Hematopoietic multipotent progenitor cell (in vitro differentiated cells): ENCODE results near the gene SHROOM3. TPM values are rescaled to one million over a fixed set of nuclear protein-coding genes. Genes with fewer than 3 reads are reported as not detected.
A peak's percentile ranks its signal among the peaks of the same experiment; 100 is the strongest.

Experiments used
- DNase-seq, 3 donors: peaks; one replicate each; pipeline ENCODE4 v3.0.0-alpha.2; 2011 to 2015; ENCODE audit warnings: low read depth in 2 of 3, low spot score in 2 of 3
- total RNA-seq: library from RNA; depleted of rRNA; stranded (reverse); fragments of >200 nt; gene quantifications from one replicate; pipeline ENCODE4 v1.2.3, GENCODE V29; 2012

The SHROOM3 gene
- total RNA-seq, 1 donor, result under 0.01 TPM

DNA sequence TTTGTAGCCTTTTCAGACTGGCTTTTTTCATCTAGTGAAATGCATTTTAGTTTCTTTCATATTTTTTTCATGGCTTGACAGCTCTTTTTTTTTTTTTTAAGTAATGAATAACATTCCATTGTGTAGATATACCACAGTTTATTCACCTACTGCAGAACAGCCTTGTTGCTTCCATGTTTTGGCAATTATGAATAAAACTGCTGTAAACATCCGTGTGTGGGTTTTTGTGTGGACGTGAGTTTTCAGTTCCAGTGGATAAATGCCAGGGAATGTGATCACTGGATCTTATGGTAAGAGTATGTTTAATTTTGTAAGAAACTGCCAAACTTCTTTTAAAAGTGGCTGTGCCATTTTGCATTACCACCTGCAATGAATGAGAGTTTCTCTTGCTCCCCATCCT, 302.2 kb downstream of the SHROOM3 start:
- no peak for DNase-seq

- DNase-seq, result no peak
These were observed 302.7 kb downstream of the SHROOM3 start for GRCh38 chr4:76737771-76738085.

- no peak for DNase-seq
These were observed 303.3 kb downstream of the SHROOM3 start for GRCh38 chr4:76738086-76738931.

DNA sequence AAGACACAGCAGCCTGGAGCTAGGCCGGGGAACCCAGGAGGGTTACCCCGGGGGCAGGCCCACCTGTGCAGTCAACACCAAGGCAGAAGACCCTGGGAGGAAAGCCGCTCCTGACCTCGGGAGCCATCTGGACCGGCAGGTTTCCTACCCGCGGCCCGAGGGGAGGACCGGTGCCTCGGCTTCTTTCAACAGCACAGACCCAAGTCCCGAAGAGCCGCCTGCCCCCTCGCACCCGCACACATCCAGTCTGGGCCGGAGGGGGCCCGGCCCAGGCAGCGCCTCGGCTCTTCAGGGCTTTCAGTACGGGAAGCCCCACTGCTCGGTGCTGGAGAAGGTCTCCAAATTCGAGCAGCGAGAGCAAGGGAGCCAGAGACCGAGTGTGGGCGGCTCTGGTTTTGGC, 305.2 kb downstream of the SHROOM3 start:
- no peak for DNase-seq

DNA sequence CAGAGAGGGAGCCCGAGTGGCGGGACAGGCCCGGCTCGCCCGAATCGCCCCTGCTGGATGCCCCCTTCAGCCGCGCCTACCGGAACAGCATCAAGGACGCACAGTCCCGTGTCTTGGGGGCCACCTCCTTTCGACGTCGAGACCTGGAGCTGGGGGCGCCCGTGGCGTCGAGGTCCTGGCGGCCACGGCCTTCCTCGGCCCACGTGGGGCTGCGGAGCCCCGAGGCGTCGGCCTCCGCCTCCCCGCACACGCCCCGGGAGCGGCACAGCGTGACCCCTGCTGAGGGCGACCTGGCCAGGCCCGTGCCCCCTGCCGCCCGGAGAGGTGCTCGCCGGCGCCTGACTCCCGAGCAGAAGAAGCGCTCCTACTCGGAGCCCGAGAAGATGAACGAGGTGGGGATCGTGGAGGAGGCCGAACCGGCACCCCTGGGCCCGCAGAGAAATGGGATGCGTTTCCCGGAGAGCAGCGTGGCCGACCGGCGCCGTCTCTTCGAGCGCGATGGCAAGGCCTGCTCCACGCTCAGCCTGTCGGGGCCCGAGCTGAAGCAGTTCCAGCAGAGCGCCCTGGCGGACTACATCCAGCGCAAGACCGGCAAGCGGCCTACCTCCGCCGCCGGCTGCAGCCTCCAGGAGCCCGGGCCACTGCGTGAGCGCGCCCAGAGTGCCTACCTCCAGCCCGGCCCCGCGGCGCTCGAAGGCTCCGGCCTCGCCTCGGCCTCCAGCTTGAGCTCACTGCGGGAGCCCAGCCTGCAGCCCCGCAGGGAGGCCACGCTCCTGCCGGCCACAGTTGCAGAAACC, 306.0 kb downstream of the SHROOM3 start:
- no peak for DNase-seq

GRCh38 chr4:76741663-76742020, 306.6 kb downstream of the SHROOM3 start:
- no peak for DNase-seq

GRCh38 chr4:76744241-76744921, 309.4 kb downstream of the SHROOM3 start:
- no peak for DNase-seq

- DNase-seq, result no peak
These were observed 310.2 kb downstream of the SHROOM3 start for GRCh38 chr4:76745240-76745639.

DNA sequence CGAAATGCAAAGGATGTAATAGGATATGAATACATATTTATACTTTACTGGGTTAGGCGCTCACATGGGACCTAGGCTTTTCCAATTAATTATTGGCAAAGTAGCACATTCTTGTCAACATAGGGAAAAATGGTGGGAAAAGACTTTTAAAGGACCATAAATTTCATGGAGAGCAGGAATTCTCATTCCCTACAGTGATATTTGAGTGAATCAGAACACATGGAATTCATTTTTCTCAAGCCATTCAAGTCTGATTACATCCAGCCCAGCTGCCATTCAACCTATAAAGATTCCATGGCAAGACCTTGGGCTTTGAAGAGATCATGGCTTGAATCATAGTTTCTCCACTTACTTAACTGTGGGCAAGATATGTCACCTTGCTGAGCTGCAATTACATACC, 312.5 kb downstream of the SHROOM3 start:
- no peak for DNase-seq

GRCh38 chr4:76748649-76749048, 313.6 kb downstream of the SHROOM3 start:
- peak in 2 of 3 donors; percentile 52 to 77 for DNase-seq

GRCh38 chr4:76749355-76749754, 314.3 kb downstream of the SHROOM3 start:
- no peak for DNase-seq

GRCh38 chr4:76750716-76751115, 315.7 kb downstream of the SHROOM3 start:
- no peak for DNase-seq

- no peak for DNase-seq
These were observed 316.7 kb downstream of the SHROOM3 start for GRCh38 chr4:76751612-76752343.

DNA sequence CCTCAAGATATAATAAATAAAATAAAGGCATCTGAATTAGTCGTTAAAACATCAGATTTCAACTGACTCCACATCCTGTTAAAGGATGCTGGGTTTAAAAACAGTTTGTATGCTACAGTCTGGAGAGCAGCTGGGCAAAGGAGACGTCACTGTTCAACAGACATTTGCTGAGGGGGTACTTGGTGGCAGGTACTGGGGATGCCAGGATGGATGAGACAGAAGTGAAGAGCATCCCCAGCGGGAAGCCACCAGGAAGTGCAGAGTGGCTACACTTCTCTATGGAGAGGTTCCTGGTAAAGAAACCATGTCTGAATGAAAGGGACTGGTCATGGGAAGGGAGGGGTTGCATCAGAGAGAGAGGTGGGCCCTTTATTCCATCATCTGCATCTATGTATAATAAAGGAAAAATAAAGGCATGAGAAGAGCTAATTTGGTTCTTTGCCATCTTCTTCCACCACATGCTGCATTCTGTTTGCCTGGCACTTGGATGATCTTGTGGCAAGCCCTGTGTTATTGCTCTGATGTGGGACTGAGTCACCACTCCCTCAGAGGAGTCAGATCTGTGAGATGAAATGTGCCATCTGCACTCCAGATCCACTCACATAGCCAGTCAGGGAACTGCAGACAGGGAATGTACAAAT, 318.0 kb downstream of the SHROOM3 start:
- peak in 1 of 3 donors; percentile 11 for DNase-seq

DNA sequence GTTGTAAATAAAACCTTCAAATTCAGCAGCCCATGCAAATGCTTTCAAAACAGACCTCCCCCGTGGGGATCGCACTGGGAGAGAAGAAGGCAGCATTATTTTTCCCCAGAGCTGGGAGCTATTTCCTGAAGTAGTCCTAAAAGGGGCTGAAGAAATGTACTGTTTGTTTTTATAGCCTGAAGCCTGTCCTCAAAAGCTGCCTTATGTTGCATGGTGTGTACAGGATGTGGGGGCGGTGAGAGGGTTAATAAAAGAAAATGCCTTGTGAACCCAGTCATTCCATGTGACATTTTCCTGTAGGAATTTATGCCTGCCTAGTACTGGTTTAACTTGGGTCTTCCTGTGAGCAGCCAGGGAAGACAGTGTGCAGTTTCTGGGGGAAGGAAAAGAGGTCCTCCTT, 318.8 kb downstream of the SHROOM3 start:
- no peak for DNase-seq

DNA sequence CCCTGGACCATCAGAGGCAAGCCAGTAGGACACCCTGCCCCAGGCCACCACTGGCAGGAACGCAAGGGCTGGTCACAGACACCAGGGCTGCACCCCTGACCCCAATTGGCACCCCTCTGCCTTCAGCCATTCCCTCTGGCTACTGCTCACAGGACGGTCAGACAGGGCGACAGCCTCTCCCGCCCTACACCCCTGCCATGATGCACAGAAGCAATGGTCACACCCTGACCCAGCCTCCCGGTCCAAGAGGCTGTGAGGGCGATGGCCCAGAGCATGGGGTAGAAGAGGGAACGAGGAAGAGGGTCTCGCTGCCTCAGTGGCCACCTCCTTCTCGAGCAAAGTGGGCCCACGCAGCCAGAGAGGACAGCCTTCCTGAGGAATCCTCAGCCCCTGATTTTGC, 319.4 kb downstream of the SHROOM3 start:
- DNase-seq, result no peak

- DNase-seq, result no peak
These were observed 320.7 kb downstream of the SHROOM3 start for GRCh38 chr4:76755756-76756155.

GRCh38 chr4:76756416-76756815, 321.4 kb downstream of the SHROOM3 start:
- DNase-seq, result no peak

DNA sequence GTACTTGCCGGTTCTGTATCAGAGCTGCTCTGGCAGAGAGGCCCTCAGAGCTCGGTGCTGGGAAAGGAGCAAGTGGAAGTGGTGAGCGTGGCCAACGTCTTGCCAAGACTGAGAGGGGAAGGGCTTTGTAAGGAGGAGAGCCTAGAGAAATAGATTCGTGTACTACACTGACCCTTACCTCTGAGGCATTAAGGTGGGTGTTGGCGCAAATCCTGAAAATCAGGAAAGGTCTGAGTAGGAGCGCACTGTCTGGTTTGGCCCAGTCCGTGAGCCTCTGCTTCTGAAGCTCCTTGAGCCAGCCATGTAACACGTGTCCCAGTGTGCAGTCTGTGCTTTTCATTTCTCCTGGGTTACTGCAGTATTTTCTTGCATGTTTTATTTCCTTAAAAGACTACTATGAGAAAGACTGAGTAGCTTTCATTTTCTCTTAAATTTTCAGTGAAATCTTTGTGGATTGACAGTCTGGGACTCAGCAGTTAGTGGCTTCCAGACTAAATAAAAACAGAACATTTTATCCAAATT, 322.4 kb downstream of the SHROOM3 start:
- no peak for DNase-seq

- DNase-seq, result peak in 2 of 3 donors; percentile 20 to 37
These were observed 323.4 kb downstream of the SHROOM3 start for GRCh38 chr4:76758290-76758882.
